HCT116 (cell line): ENCODE results near the gene DAPK2.

ENCODE experiments used
- EZH2 ChIP-seq: fragments of 200-600 bp; sonication (generic); IDR thresholded peaks from 2 replicates; pipeline ENCODE4 v1.6.1; 2017; ENCODE audit warnings: antibody characterized with exemption, mixed run types
- TF ChIP-seq, protein P1 (sequence below), 3 experiments: fragments of 200-600 bp in 1 of 3; sonication (generic) in 1 of 3; IDR thresholded peaks in 2 of 3; conservative IDR thresholded peaks in 1 of 3; 2 replicates each; pipeline ENCODE4 v1.5.1; 2012 to 2017; ENCODE audit warnings: low read depth in 2 of 3, low read length in 2 of 3, antibody characterized with exemption in 1 of 3, borderline replicate concordance in 1 of 3, control low read depth in 1 of 3, mild to moderate bottlenecking in 1 of 3, mixed read lengths in 1 of 3, mixed run types in 1 of 3, moderate library complexity in 1 of 3; ENCODE audit not compliant: insufficient read depth in 1 of 3
- TF ChIP-seq, protein P2 (sequence below): IDR thresholded peaks from 2 replicates; pipeline ENCODE4 v1.6.1; 2012

DNA sequence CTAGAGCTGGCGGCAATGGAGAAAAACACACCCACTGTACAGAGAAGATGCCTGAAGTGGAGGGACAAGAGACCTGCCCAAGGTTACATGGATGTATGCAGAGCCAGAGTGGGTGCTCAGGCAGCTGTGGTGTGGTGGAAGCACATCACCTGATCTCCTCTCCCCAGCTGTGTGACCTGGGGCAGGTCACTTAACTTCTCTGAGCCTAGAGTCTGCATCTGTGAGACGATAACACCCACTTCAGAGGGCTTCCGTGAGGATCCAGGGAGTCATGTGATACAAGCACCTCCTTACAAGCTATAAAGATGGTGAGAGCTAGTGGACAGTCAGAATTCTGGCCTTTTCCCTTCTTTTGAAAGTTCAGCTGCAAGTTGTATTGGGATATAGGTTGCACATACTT lies 157.5 kb downstream of the DAPK2 start:
- TF ChIP-seq, protein P1, sequence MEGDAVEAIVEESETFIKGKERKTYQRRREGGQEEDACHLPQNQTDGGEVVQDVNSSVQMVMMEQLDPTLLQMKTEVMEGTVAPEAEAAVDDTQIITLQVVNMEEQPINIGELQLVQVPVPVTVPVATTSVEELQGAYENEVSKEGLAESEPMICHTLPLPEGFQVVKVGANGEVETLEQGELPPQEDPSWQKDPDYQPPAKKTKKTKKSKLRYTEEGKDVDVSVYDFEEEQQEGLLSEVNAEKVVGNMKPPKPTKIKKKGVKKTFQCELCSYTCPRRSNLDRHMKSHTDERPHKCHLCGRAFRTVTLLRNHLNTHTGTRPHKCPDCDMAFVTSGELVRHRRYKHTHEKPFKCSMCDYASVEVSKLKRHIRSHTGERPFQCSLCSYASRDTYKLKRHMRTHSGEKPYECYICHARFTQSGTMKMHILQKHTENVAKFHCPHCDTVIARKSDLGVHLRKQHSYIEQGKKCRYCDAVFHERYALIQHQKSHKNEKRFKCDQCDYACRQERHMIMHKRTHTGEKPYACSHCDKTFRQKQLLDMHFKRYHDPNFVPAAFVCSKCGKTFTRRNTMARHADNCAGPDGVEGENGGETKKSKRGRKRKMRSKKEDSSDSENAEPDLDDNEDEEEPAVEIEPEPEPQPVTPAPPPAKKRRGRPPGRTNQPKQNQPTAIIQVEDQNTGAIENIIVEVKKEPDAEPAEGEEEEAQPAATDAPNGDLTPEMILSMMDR (IDR thresholded peaks at IDR 0.05 in 2 of 3, conservative IDR thresholded peaks at IDR 0.05 in 1 of 3; ENCODE audit: borderline replicate concordance in 1 of 3, insufficient read depth in 1 of 3, low read depth in 2 of 3, low read length in 2 of 3), result no peak
- TF ChIP-seq EZH2, result no peak
- TF ChIP-seq, protein P2, sequence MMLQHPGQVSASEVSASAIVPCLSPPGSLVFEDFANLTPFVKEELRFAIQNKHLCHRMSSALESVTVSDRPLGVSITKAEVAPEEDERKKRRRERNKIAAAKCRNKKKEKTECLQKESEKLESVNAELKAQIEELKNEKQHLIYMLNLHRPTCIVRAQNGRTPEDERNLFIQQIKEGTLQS, result no peak
